ENCODE data around the gene AGAP3.

GRCh38 chr7:151179287-151179860 is 93.1 kb downstream of the AGAP3 start:
- TF ChIP-seq CTCF (conservative IDR thresholded peaks at IDR 0.05; ENCODE audit: low read depth, low read length) (no peak), CEBPB (IDR thresholded peaks at IDR 0.05; ENCODE audit: low read depth, low read length) (no peak), MAFK (IDR thresholded peaks at IDR 0.05; ENCODE audit: low read depth, low read length) (no peak), MXI1 (IDR thresholded peaks at IDR 0.05; ENCODE audit: borderline replicate concordance, low read depth, low read length) (no peak), RCOR1 (IDR thresholded peaks at IDR 0.05; ENCODE audit: insufficient replicate concordance, low read length) (no peak), POLR2A (IDR thresholded peaks at IDR 0.05; ENCODE audit: low read depth, low read length) (no peak), FOS (IDR thresholded peaks at IDR 0.05; ENCODE audit: low read depth, low read length) (no peak), RAD21 (IDR thresholded peaks at IDR 0.05; ENCODE audit: low read length) (no peak), RFX5 (IDR thresholded peaks at IDR 0.05; ENCODE audit: low read depth, low read length) (no peak), BHLHE40 (IDR thresholded peaks at IDR 0.05; ENCODE audit: low read depth, low read length) (no peak), SMC3 (IDR thresholded peaks at IDR 0.05; ENCODE audit: low read depth, low read length) (no peak)
